Suppressor macrophage treated with lipopolysaccharide for 4 hours (primary cell): ENCODE measurements around the gene OPCML.

Experiments used
- DNase-seq: peaks from one replicate; pipeline ENCODE4 v3.0.0-alpha.2; 2020

OPCML gene

GRCh38 chr11:133354069-133354468, 178.2 kb downstream of the OPCML start:
- no peak for DNase-seq

- no peak for DNase-seq
Observed at GRCh38 chr11:133350045-133350444, 182.3 kb downstream of the OPCML start.

GRCh38 chr11:133347988-133348387, 184.3 kb downstream of the OPCML start:
- DNase-seq = no peak

GRCh38 chr11:133346137-133346536, 186.2 kb downstream of the OPCML start:
- DNase-seq = no peak

DNA sequence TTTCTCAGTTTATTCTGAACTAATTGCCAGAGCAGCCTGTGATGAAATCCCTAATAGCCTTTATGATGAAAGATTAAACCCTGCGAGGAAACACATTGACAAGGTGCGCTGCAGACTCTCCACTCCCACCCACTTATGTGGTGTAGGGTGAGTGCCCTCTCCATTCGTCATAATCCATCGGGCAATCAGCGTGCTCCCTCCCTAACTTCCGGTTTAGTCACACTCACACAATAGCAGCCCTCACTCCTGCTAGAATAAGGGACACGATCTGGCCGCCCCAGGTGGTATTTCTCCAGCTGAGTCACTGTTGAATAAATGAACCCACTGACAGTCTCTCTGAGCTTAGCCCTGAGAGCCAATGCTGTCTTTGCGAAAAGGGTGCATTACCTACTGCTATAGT, 188.3 kb downstream of the OPCML start:
- no peak for DNase-seq

GRCh38 chr11:133339495-133340140, 192.7 kb downstream of the OPCML start:
- no peak for DNase-seq

DNA sequence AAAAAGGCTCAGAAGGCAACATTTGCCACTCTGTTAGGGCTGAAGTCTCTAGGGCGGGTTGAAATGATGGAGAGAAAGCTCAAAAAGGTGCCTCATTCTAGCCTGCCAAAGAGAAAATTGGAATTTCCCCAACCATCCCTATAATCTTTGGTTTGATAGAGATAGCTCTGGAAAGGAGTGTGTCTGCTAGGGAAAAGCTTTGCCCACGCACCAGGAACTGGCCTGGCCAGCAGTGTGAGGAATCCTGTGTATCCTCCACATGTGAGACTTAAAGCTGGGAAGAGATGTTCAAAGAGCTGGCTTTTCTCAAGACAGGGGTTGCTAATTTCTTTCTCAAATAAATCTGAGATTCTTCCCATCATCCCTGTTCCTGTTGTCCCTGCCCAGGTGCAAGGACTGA, 193.7 kb downstream of the OPCML start:
- no peak for DNase-seq

DNA sequence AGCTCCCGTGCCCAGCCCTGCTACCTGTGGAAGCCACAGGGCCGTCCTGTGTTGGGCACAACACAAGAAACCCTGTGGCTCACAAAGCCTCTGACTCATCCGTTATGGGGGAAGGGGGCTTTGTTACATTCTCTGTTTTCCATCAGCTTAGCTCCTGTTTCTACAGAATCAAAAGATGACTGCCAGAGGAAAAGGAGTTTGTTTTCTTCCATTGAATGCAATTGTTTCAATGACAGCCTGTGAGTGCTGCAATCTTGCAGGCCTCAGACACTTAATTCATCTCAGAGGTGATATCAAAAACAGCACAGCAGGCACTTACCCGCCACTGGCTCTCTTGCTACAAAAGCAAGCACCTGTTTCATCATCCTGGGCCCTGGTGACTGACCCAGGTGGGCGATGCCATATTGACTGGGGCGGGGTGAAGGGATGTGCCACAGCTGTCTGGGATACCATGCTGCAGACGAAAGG, 194.3 kb downstream of the OPCML start:
- DNase-seq = no peak

DNA sequence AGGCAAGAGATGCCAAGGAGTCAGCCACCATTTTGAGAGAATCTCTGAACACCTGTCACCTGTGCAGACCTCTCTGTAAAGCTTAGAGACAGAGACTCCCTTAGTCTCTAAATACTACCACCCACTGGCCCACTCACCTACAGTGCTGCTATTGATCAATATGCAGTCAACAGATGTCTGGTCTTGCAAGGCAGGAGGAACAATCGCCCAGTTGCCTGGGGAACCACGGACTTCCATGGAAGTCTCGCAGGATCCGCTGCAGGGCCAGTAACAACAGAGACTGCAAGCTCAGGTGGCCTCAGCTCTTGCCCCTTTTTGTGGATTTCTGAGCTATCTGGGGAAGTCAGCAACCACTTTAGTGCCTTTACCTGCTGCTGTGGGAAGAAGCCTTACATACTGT, 195.1 kb downstream of the OPCML start:
- DNase-seq = no peak

GRCh38 chr11:133331031-133331430, 201.3 kb downstream of the OPCML start:
- no peak for DNase-seq

DNA sequence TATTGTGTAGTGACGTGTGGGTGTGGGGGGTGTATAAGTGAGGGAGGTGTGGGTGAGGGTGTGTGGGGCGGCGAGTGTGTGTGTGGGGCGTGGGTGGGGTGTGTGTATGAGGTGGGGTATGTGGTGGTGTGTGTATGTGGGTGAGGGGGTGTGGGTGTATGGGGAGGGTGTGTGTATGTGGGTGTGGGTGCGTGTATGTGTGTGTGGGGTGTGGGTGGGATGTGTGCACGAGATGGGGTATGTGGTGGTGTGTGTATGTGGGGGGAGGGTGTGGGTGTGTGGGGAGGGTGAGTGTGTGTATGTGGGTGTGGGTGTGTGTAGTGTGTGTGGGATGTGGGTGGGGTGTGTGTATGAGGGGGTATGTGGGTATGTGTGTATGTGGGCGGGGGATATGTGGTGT, 205.5 kb downstream of the OPCML start:
- DNase-seq = no peak

DNA sequence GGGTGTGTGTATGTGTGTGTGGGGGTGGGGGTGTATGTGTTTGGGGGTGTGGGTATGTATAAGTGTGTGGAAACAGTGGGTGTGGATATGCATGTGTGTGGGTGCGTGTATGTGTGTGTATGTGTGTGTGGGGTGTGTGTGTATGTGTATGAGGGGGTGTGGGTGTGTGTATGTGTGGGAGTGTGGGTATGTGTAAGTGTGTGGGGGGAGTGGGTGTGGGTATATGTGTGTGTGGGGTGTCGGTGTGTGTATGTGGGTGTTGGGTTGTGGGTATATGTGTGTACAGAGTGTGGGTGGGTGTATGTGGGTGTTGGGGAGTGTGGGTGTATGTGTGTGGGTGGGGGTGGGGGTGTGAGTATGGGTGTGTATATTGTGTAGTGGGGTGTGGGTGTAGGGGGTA, 206.0 kb downstream of the OPCML start:
- no peak for DNase-seq

DNA sequence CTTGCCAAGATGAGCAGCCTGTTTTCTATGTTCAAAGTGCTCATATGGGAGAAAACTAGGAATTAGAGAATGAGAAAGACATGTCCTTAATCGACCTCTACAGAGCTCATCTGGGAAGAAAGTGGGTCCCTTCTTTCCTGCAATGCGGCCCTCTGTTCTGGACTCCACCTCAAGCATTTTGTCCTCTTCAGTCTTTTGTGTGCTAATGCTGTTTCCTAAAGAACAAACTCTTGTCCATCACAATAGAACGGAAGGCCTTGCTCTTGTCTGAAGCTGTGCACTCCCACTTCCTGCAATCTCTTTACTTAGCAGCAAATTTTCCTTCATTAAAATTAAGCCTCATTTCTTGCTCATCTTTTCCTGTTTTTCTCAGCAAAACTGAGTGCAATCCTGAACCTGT, 206.6 kb downstream of the OPCML start:
- no peak for DNase-seq

DNA sequence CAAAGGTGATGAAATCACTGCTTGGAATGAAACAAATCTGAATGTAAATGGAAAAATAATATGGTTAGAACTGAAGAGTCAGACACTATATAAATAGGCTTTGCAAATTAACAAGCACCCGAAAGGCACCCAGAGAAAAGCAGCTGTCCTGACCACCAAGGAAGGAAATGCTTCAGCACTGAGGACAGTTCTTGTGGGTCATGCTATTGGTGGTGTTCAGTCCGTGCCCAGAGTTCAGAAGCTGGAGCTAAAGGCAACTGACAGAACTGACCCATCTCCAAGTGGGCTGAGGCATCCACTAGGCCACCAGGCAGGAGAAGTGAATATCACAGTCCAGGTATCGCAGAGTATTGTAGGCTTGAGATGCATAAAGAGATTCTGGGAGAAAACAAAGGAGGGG, 208.9 kb downstream of the OPCML start:
- no peak for DNase-seq

- no peak for DNase-seq
Observed at GRCh38 chr11:133318221-133318620, 214.1 kb downstream of the OPCML start.

DNA sequence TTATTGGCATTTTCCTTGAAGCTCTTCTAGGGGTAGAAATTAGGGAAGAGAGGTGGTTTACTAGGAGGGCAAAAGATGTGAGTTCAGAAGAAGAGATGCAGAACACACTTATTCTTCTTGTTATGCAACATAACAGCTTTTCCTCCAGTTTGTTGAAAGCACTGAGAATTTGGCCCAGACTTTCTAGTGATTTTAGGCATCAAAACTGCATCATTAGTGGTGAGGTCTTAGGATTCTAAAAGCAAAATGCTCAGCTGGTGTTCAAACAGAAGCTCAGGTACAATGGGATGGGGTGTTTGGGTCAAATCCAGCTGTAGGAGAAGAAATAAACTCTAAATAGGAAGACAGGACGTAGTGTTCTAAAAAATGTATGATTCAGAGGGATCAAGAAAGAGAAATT, 221.1 kb downstream of the OPCML start:
- no peak for DNase-seq

DNA sequence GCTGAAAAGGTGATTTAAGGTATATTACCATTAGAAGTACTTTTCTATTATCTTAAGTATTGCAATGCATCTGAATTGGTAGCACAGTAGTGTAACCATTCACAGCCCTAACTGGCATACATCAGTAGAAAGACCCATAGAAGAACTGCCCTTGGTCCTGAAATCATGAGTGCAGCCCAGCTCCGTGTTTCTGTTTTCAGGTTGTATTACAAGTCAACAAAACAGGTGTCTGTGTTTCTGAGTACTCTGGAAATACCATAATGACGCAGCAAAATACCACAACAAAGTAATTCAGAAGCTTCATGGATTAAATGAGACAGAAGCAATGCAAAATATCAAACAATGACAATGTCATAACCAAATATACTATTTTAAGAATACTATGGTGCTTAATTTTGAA, 226.3 kb downstream of the OPCML start:
- DNase-seq = no peak

GRCh38 chr11:133305208-133305956, 226.9 kb downstream of the OPCML start:
- DNase-seq = no peak

DNA sequence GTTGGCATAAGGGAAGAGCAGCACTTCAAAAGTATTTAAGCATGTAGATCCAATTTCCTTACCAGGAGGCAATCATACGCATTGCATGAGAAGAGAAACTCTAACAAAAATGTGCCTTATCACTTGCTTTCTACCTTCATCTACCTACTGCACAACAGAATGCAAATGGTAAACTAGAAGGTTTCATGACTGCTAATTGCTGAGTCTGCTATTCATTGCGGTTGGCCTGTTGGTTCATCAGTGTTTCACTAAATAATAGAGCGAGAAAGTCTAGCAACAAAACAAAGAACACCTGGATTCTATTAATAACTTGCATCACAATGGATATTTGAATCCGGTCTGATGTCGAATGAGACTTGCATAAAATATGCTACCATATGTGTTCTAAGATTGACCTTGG, 229.0 kb downstream of the OPCML start:
- no peak for DNase-seq

DNA sequence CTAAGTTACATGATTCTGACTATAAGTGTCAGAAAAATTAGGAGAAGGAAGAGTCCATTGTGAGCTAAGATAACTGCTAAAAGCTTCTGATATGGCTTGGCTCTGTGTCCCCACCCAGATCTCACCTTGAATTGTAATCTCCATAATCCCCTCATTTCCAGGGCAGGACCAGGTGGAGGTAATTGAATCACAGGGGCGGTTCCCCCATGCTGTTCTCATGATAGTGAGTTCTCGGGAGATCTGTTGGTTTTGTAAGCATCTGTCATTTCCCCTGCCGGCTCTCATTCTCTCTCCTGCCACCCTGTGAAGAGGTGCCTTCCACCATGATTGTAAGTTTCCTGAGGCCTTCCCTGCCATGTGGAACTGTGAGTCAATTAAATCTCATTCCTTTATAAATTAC, 230.2 kb downstream of the OPCML start:
- no peak for DNase-seq

- no peak for DNase-seq
Observed at GRCh38 chr11:133300666-133301065, 231.6 kb downstream of the OPCML start.

DNA sequence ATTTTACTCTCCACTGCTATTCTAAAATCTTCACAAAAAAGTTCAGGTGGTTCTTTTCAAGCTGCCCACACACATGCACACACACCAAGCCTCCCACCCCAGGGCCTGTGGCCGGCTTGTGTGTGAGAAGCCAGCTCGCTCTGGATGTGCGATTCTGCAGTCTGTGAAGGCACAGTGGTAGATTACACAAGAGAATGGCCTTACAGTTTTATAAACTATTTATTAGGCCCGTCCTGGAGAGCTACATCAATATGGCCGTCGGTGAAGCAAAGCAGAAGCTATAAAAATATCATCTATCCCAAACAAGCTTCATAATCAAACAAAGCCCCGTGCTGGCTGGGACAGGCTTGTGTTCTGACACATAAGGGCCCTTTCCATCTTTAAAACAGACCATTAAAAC, 240.5 kb downstream of the OPCML start:
- DNase-seq = no peak

DNA sequence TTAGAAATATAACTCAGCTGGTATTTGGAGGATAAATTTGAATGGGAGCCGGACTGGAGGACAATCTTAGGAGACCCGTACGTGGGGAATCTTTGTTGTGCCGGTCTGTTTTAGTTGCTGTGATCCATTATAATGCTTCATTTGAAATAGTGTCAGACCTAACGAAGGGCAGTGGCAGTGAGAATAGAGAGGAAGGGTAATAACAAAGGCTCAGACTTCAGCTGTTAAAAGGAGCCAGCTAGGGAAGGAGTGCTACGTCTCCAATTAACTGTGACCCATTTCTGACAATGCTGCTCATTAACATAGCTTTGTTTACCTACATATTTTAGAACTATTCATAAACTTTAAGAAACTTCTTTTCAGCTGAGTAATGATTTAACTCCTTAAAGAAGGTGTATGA, 246.9 kb downstream of the OPCML start:
- DNase-seq = no peak

DNA sequence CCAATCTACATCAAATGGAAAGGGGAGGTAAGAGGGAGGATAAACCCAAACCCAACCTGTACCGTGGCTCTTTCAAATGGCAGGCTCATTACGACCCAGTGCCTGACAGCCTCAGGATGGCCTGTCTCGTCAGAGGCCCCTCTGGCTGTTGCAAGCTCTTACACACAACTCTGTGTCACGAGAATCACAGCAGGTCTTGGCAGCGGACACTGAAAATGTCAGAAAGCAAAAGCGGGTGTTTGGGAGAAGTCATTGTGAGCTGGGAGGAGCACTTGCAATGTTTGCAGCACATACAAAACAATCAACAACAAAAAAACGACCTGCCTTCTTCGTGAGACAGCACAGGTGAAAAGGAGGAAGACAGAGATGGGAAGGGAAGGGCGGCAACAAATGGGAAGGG, 248.1 kb downstream of the OPCML start:
- no peak for DNase-seq

DNA sequence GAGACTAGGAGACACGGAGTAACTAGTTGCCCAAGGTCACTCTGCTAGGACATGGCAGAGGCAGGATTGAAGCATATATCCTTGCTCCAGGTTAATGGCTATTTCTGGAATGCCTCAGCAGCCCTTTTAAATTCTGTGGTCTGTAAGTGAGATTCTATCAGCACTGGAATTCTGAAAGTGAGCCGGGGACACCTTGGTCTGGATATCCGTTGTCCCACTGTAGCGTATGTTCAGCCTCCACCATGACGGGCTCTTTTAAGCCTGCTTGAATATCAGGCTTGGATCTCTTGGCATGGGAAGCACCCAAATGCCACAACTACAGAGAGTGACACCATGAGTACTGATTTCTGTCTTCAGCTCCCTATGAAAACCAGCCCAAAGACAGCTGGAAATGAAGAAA, 254.4 kb downstream of the OPCML start:
- no peak for DNase-seq
